HG03521 (cell line): Measurements from ENCODE around the gene ZNF746.
A peak's percentile ranks its signal among the peaks of the same experiment; 100 is the strongest.
"Not testable (repeated sequence)": the region's sequence is repeated elsewhere in the genome, so short reads cannot be mapped to it uniquely, and the experiment has no call there.

Experiments used
- ATAC-seq: cut with Tn5 transposase; IDR thresholded peaks from one replicate; pipeline ENCODE4 v1.9.1; 2021; ENCODE audit warnings: mild to moderate bottlenecking, moderate library complexity; ENCODE audit not compliant: unreplicated experiment

Gene ZNF746

GRCh38 chr7:149459540-149460452, 37.8 kb downstream of the ZNF746 start:
- ATAC-seq = peak; percentile 42

GRCh38 chr7:149459201-149459539, 38.4 kb downstream of the ZNF746 start:
- ATAC-seq = no peak

GRCh38 chr7:149458235-149458634, 39.4 kb downstream of the ZNF746 start:
- no peak for ATAC-seq

GRCh38 chr7:149457766-149458165, 39.8 kb downstream of the ZNF746 start:
- no peak for ATAC-seq

DNA sequence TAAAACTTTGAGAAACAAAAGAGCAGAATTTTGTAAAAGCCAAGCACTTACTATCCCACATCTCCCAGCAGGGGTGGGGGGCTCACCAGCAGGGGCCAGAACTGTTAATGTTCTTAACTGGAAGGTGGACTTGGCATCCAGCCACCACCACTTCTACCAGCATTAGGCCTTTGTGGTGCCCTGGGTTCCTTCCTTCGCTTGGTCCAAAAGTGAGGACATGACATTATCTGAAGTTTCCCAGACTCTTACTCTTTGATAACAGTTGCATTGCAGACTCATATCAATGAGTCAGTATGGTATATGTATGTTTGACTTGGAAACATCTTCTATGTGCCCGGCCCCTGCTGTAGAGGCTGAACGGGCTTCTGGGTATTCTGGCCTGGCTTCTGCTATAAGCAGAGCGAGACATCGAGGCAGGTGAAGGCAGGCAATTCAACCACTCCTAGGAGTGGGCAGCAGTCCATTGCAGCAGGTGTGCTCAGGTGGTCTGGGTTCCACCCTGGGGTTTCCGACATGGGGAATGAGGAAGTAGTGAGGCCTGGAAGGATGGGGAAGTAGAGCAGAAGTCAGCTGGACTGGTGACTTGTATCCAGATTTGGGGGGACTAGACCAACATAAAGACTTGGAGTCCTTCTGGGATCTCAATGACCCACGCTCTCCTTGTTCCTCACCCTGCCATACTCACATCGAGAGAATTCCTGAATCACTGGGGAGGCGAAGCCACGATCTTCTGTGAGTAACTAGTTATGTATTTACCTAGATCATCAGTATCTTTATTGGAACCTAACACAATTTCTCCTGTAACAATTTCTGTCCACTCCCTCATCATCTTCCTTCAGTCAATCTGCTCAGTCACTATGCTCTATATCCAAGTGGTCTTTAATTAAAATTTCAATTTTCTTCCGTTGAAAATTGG, 40.8 kb downstream of the ZNF746 start:
- ATAC-seq = no peak

- ATAC-seq = no peak
These were observed 42.2 kb downstream of the ZNF746 start for GRCh38 chr7:149455175-149455950.

DNA sequence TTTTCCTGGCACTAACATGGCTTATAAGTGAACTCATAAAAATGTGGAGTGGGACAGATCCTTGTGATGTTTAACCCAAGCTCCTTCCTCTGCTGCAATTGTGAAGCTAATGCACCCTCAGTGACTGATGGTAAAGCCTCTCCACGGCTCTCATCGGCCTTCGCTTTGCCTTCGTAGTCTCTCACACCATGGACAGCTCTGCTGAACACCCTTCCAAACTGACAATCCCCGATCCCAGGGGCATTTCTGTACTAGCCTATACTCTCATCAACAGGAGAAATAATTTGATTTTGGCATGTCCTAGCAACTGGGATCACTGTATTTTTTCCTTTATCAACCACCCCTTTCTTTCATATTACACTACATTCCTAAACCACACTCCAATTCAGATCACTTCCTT, 42.9 kb downstream of the ZNF746 start:
- ATAC-seq = no peak

GRCh38 chr7:149454006-149454405, 43.6 kb downstream of the ZNF746 start:
- ATAC-seq = no peak

DNA sequence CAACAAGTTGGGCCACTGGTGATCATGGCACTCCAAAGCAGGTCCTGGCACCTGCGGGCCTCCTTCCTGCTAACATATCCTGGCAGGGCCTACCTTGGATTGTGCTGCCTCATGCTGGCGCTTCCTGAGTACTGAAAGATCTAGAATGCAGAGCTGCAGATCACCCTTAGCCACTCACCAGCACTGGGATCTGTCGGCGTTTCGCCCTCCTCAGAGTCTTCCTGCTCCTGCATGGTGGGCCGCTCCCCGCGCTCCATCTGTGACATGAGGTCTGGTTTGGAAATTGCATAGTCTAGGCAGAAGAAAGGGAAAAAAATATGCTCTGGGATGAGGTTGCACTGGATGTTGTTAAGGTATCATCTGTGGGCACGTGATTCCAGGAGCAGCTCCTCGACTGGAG, 46.8 kb downstream of the ZNF746 start:
- no peak for ATAC-seq

DNA sequence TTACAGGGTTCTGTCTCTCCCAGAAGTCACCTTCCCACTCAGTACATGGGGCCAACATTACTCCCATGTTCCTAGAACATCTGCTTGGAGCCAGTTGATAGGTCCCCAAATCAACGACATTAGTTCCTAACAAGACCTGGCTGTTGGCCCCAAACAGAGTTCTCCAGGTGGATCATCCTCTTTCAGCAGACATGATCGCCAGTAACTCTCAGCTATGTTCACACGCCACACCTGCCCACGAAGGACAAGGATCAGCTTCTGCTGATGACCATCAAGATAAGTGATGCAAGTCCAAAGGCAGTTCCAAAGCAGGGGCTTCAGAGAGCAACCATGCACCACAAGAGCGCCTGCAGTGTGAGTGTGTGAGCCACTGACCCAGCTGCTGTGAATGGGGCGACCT, 47.7 kb downstream of the ZNF746 start:
- ATAC-seq = no peak

GRCh38 chr7:149448961-149449360, 48.6 kb downstream of the ZNF746 start:
- ATAC-seq = no peak

DNA sequence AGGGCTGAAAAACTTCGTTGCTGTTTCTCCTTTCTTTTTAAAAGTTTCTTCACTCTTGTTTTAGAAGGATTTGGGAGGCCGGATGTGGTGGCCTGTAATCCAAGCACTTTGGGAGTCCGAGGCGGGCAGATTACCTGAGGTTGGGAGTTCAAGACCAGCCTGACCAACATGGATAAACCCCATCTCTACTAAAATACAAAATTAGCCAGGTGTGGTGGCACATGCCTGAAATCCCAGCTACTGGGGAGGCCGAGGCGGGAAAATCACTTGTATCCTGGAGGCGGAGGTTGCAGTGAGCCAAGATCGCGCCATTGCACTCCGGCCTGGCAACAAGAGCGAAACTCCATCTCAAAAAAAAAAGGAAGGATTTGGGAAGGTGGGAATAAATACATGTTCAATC, 51.6 kb downstream of the ZNF746 start:
- not testable (repeated sequence) for ATAC-seq

DNA sequence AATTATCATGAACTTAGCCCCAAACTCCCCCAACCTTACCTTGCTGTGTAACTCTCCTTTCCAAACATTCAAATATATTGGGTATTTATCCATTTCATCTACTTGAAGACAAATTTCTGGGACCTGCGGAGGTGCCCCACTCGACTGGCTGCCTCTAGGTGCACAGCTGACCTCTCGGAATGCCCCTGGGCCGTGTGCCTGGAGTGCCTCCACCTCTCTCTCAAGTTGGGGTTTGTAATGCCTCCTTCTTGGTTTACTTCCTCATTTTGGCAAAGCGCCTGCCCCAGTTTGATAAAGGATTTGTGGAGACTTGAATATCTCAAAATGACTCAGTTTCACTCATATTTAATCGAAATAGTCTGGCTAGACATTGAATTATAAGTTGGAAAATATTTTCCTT, 53.3 kb downstream of the ZNF746 start:
- ATAC-seq = no peak

DNA sequence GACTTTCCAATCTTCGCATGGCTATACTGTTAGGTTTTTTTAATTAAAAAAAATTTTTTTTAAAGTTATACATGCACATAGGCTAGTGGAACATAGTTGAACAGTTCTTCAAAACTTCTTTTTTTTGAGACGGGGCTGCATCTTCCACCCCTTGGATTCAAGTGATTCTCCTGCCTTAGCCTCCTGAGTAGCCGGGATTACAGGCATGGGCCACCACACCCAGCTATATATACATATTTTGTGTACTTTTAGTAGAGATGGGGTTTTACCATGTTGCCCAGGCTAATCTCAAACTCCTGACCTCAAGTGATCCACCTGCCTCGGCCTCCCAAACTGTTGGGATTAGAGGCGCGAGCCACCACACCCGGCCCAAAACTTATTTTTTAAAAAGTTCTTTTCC, 54.1 kb downstream of the ZNF746 start:
- ATAC-seq = no peak

GRCh38 chr7:149442924-149443323, 54.7 kb downstream of the ZNF746 start:
- no peak for ATAC-seq

GRCh38 chr7:149440222-149440621, 57.4 kb downstream of the ZNF746 start:
- no peak for ATAC-seq

GRCh38 chr7:149436358-149436757, 61.3 kb downstream of the ZNF746 start:
- ATAC-seq = no peak

DNA sequence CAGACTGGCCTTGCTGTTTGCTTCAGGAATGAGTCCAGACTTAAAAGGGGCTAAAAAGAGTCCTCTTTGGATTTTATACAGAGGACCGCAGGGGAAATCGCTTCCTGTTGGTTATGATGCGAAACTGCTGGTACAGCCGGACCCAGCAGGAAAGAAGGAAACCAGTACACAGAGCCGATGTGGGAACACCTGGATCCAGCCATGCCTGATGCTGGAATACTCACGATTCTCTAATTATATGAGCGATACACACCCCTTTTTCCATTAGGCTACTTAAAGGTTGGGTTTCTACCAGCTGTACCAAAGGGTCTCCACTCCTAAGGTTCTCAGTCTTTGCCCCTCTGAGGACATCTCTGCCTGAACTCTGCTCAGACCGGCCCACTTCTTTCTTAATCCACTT, 64.5 kb downstream of the ZNF746 start:
- no peak for ATAC-seq

- no peak for ATAC-seq
These were observed 65.4 kb downstream of the ZNF746 start for GRCh38 chr7:149432121-149432691.

DNA sequence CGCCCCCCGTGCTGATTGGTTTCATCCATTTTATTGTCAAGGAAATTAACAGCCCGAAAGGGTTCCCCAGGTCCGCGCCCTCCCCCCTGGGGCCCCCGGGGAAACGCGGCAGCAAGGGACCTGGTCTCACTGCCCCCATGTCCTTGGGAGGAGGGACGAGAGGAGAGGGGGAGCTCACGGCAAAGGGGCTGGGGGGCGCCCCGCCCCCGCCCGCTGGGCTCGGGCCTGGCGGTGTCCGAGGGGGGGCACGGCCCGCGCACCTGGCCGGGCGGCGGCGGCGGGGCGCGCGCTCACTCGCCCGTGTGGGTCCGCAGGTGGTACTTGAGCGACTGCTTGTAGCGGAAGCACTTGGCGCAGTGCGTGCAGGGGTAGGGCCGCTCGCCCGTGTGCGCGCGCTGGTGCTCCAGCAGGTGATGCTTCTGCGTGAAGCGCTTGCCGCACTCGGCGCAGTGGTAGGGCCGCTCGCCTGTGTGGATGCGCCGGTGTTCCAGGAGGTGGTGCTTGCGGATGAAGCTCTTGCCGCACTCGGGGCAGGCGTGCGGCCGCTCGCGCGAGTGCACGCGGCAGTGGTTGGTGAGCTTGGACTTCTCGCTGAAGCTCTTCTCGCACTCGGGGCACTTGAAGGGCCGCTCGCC, 66.0 kb downstream of the ZNF746 start:
- no peak for ATAC-seq
